Fibroblast of skin of right biceps (primary cell): ENCODE results near the gene REC114.

Experiments used
- DNase-seq: peaks from one replicate; pipeline ENCODE4 v3.0.0-alpha.2; 2013

REC114 gene

DNA sequence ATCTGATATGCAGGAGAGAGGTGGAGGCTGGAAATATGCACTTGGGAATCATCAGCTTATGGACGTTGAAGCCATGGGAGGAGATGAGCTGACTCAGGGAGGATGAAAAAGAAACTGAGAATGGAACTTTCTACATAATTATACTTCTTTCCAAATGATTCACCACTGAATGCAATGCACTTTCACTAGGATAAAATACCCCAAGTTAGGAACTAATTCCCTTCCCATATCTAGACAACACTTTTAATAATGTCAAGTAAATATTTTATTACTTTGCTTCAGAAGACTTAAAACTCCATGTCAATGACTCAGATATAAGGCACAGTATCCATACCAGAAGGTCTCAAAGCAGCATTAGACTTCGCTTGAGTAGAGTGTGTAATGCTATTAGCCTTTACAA is 166.0 kb downstream of the REC114 start:
- DNase-seq = peak; percentile 87
